IMR-90 (cell line): ENCODE data around the gene SOCS4. TPM values are rescaled to one million over a fixed set of nuclear protein-coding genes. Genes with fewer than 3 reads are reported as not detected.

Source experiments
- ATAC-seq: fragments of 200-7000 bp; cut with Tn5 transposase; 2 replicates; pipeline ENCODE4 v1.9.1; 2020; ENCODE audit warnings: low read depth, mild to moderate bottlenecking, moderate library complexity
- BruUV-seq: library from RNA; stranded (reverse); fragments of 400-500 nt; replicated peaks from 2 replicates; lab custom pipeline; 2021; lab: Mats Ljungman, UMichigan
- CTCF ChIA-PET: fragments of 300-600 bp; formaldehyde crosslinking; extraction: SDS; loops from one replicate; lab custom pipeline; 2021; ENCODE audit warnings: antibody characterized with exemption; lab: Yijun Ruan, JAX
- POLR2A ChIA-PET: fragments of 300-600 bp; sonication (Branson Sonifier 250); formaldehyde crosslinking; loops from one replicate; lab custom pipeline; 2022; ENCODE audit warnings: antibody characterized with exemption; ENCODE audit not compliant: unreplicated experiment; lab: Charles Lee
- DNase-seq: peaks from one replicate; pipeline ENCODE4 v3.0.0; 2013
- H2AFZ ChIP-seq: replicated peaks from 2 replicates; pipeline ENCODE3; 2013; ENCODE audit warnings: low read length, mild to moderate bottlenecking; ENCODE audit not compliant: poor library complexity
- H2AK5ac ChIP-seq: 2 replicates; pipeline ENCODE4 v1.6.1; 2013; ENCODE audit warnings: low read depth, low read length, inconsistent platforms
- H2AK9ac ChIP-seq: replicated peaks from 2 replicates; pipeline ENCODE3; 2013; ENCODE audit warnings: mild to moderate bottlenecking, low read depth, low read length, moderate library complexity; ENCODE audit not compliant: poor library complexity
- H2BK120ac ChIP-seq: 2 replicates; pipeline ENCODE4 v1.6.1; 2013; ENCODE audit warnings: low read depth, low read length, inconsistent platforms
- H2BK15ac ChIP-seq: 3 replicates; pipeline ENCODE4 v1.6.1; 2013; ENCODE audit warnings: low read depth, low read length, inconsistent platforms
- H2BK20ac ChIP-seq: 2 replicates; pipeline ENCODE4 v1.6.1; 2013; ENCODE audit warnings: low read depth, mild to moderate bottlenecking, inconsistent platforms, low read length, moderate library complexity
- H2BK5ac ChIP-seq: 2 replicates; pipeline ENCODE4 v1.6.1; 2013; ENCODE audit warnings: mild to moderate bottlenecking, low read depth, low read length, inconsistent platforms; ENCODE audit not compliant: poor library complexity, severe bottlenecking
- H3K14ac ChIP-seq: replicated peaks from 2 replicates; pipeline ENCODE4 v1.6.1; 2013; ENCODE audit warnings: low read depth, low read length, inconsistent platforms
- H3K18ac ChIP-seq: 2 replicates; pipeline ENCODE4 v1.6.1; 2013; ENCODE audit warnings: low read depth, low read length, control low read depth
- H3K23ac ChIP-seq: 2 replicates; pipeline ENCODE4 v1.6.1; 2013; ENCODE audit warnings: low read depth, low read length, inconsistent platforms
- H3K27ac ChIP-seq: 2 replicates; pipeline ENCODE4 v1.5.1; 2013; ENCODE audit warnings: mild to moderate bottlenecking, control low read depth, low read length; ENCODE audit not compliant: insufficient read depth
- H3K27me3 ChIP-seq: 2 replicates; pipeline ENCODE4 v1.6.1; 2013; ENCODE audit warnings: low read length; ENCODE audit not compliant: control insufficient read depth, insufficient read depth
- H3K36me3 ChIP-seq: 2 replicates; pipeline ENCODE4 v1.6.1; 2013; ENCODE audit warnings: low read length, mixed read lengths; ENCODE audit not compliant: control insufficient read depth, insufficient read depth
- H3K4ac ChIP-seq: 2 replicates; pipeline ENCODE4 v1.6.1; 2013; ENCODE audit warnings: low read depth, low read length, inconsistent platforms
- H3K4me1 ChIP-seq: 2 replicates; pipeline ENCODE4 v1.6.1; 2013; ENCODE audit warnings: low read length, mixed read lengths; ENCODE audit not compliant: control insufficient read depth, insufficient read depth
- H3K4me2 ChIP-seq: 2 replicates; pipeline ENCODE4 v1.6.1; 2013; ENCODE audit warnings: low read depth, mild to moderate bottlenecking, control low read depth, low read length, moderate library complexity
- H3K4me3 ChIP-seq: 2 replicates; pipeline ENCODE4 v1.5.1; 2013; ENCODE audit warnings: low read depth, mild to moderate bottlenecking, control low read depth, low read length, moderate library complexity; ENCODE audit not compliant: insufficient read depth
- H3K56ac ChIP-seq: 2 replicates; pipeline ENCODE4 v1.6.1; 2013; ENCODE audit warnings: low read length, inconsistent platforms; ENCODE audit not compliant: insufficient read depth; ENCODE audit errors: extremely low read depth
- H3K79me1 ChIP-seq, 2 experiments: 2 replicates each; pipeline ENCODE4 v1.6.1; 2013; ENCODE audit warnings: low read length in 2 of 2, inconsistent platforms in 1 of 2, low read depth in 1 of 2
- H3K9ac ChIP-seq: 2 replicates; pipeline ENCODE4 v1.6.1; 2013; ENCODE audit warnings: low read depth, low read length, control low read depth
- H3K9me1 ChIP-seq: 2 replicates; pipeline ENCODE4 v1.6.1; 2013; ENCODE audit warnings: low read length, inconsistent platforms; ENCODE audit not compliant: insufficient read depth
- H3K9me3 ChIP-seq: 2 replicates; pipeline ENCODE4 v1.6.1; 2013; ENCODE audit warnings: low read length; ENCODE audit not compliant: control insufficient read depth, insufficient read depth
- H4K20me1 ChIP-seq: 2 replicates; pipeline ENCODE4 v1.6.1; 2013; ENCODE audit warnings: low read length, inconsistent platforms; ENCODE audit not compliant: insufficient read depth
- H4K5ac ChIP-seq: 2 replicates; pipeline ENCODE4 v1.6.1; 2013; ENCODE audit warnings: mild to moderate bottlenecking, low read depth, low read length, control low read depth
- H4K8ac ChIP-seq, 2 experiments: 2 replicates each; pipeline ENCODE4 v1.6.1; 2013; ENCODE audit warnings: low read depth in 2 of 2, low read length in 2 of 2, control low read depth in 1 of 2, inconsistent platforms in 1 of 2
- H4K91ac ChIP-seq: 2 replicates; pipeline ENCODE4 v1.6.1; 2013; ENCODE audit warnings: low read depth, low read length, inconsistent platforms; ENCODE audit not compliant: insufficient read depth
- CEBPB ChIP-seq: IDR thresholded peaks from 2 replicates; pipeline ENCODE4 v1.6.1; 2012; ENCODE audit warnings: low read depth, low read length, improper control_type of control experiment
- MXI1 ChIP-seq: IDR thresholded peaks from 2 replicates; pipeline ENCODE4 v1.6.1; 2012; ENCODE audit warnings: low read depth, mild to moderate bottlenecking, low read length, moderate library complexity, borderline replicate concordance
- POLR2A ChIP-seq: IDR thresholded peaks from 2 replicates; pipeline ENCODE4 v1.6.1; 2012; ENCODE audit warnings: mild to moderate bottlenecking, low read depth, low read length
- SMC3 ChIP-seq: fragments of 150-350 bp; IDR thresholded peaks from 2 replicates; pipeline ENCODE4 v1.6.1; 2016; ENCODE audit warnings: low read depth, mild to moderate bottlenecking, antibody characterized with exemption, low read length, moderate library complexity
- WGBS, 2 experiments: methylation state at CpG; one replicate each; pipeline versions ENCODE4 v1.1.5 to v1.1.7; 2013; ENCODE audit warnings: missing lambda C conversion rate in 2 of 2; ENCODE audit not compliant: insufficient read length in 1 of 2; ENCODE audit errors: extremely low coverage in 2 of 2; 5-methylcytosine and 5-hydroxymethylcytosine counted together
- dilution Hi-C: fragments of 300-500 bp; cut with HindIII; formaldehyde crosslinking; loops from one replicate; pipeline ENCODE4 v1.14.3; 2018; ENCODE audit warnings: low sequenced_read_pairs; ENCODE audit not compliant: unreplicated experiment
- in situ Hi-C: fragments of 300-500 bp; cut with MboI; formaldehyde crosslinking; loops from 3 replicates; pipeline ENCODE4 v1.14.3; 2019; ENCODE audit warnings: low sequenced_read_pairs, inconsistent platforms, mixed read lengths
- intact Hi-C: fragments of 100-400 bp; cut with micrococcal nuclease; formaldehyde crosslinking; loops from 2 replicates; pipeline ENCODE4 v1.10.0; 2022
- polyA plus RNA-seq, 3 experiments: library from polyadenylated mRNA; depleted of rRNA; stranded (reverse); fragments of >200 nt; gene quantifications; 2 replicates each; pipeline ENCODE4 v1.2.3, GENCODE V29; 2012; ENCODE audit warnings: low replicate concordance in 1 of 3
- total RNA-seq: library from RNA; depleted of rRNA; stranded (reverse); fragments of >200 nt; gene quantifications from 2 replicates; pipeline ENCODE4 v1.2.3, GENCODE V29; 2012
- TF ChIP-seq, protein P1 (sequence below): fragments of 150-350 bp; IDR thresholded peaks from 2 replicates; pipeline ENCODE4 v1.6.1; 2016; ENCODE audit warnings: low read depth, mild to moderate bottlenecking, low read length, moderate library complexity, borderline replicate concordance

SOCS4 gene
- total and polyA plus RNA-seq, 2 of the 4 experiments (the other 2 are of a cell fraction) = 4.6 to 12.7 TPM

DNA sequence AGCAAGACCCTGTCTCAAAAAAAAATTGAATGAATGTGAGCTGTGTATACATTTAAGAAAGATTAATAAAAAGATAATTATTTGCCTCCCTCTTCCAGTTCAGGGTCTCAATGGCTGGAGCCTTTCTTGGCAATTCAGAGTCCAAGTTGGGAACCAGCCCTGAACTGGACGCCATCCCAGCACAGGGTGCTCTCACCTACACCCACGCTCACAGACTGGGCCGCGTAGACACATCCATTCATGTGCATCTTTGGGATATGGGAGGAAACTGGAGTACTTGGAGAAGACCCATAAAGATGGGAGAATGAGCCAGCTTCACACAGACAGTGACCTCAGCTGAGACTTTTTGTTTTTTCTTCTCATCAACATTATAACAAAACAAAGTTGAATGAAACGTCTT is 30.9 kb downstream of the SOCS4 start:
- Histone ChIP-seq H3K4me1 (no peaks in the 10 kb centered on the region; the same call in 1 of the 2 replicates), H2AK9ac (peak overlapping the region; percentile 65), H3K9ac (no peak overlapping the region), H2BK5ac (no peak overlapping the region), H3K27ac (no peak overlapping the region), H2AFZ (no peak overlapping the region), H2BK20ac (no peak overlapping the region), H4K5ac (no peak overlapping the region), H4K91ac (no peak overlapping the region), H3K4me2 (no peak overlapping the region), H2AK5ac (0 out of 2 replicates have a peak overlapping the region, but pooled peaks have one; percentile 53), H3K9me3 (peaks cover 3% of the 10 kb centered on the region; the same call in 1 of the 2 replicates), H3K18ac (no peak overlapping the region), H2BK120ac (no peak overlapping the region), H3K36me3 (peaks cover 24% of the 10 kb centered on the region), H3K9me1 (peaks cover 5% of the 10 kb centered on the region; the same call in 1 of the 2 replicates), H3K79me1 (peaks cover 16 to 44% of the 10 kb centered on the region in 2 experiments), H3K4ac (no peak overlapping the region), H3K56ac (no peak overlapping the region), H2BK15ac (no peak overlapping the region), H3K14ac (no peak overlapping the region), H4K8ac (no peak overlapping the region), H3K4me3 (no peak overlapping the region), H3K27me3 (no peaks in the 10 kb centered on the region), H4K20me1 (peaks cover 83% of the 10 kb centered on the region), H3K23ac (no peak overlapping the region)
- BruUV-seq = no TSS peak
- dilution Hi-C loops = no loop called here
- in situ Hi-C loops = no loop called here
- ATAC-seq (no peak), DNase-seq (no peak)
- POLR2A ChIA-PET = no interaction called here
- no CpG with 5 or more reads among the region's 5 CpGs for WGBS, 2 experiments
- CTCF ChIA-PET = no interaction called here
- intact Hi-C loops = no loop called here
- TF ChIP-seq POLR2A (no peak), CEBPB (no peak), MXI1 (no peak), SMC3 (no peak)
- TF ChIP-seq, protein P1, sequence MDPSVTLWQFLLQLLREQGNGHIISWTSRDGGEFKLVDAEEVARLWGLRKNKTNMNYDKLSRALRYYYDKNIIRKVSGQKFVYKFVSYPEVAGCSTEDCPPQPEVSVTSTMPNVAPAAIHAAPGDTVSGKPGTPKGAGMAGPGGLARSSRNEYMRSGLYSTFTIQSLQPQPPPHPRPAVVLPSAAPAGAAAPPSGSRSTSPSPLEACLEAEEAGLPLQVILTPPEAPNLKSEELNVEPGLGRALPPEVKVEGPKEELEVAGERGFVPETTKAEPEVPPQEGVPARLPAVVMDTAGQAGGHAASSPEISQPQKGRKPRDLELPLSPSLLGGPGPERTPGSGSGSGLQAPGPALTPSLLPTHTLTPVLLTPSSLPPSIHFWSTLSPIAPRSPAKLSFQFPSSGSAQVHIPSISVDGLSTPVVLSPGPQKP = no peak
